OCI-LY1 (cell line): Measurements from ENCODE around the gene RPLP2.

Source experiments
- CTCF ChIP-seq: fragments of 200-600 bp; sonication (generic), shearing (Covaris generic); IDR thresholded peaks from 2 replicates; pipeline ENCODE4 v1.5.1; 2017; ENCODE audit warnings: mild to moderate bottlenecking, antibody characterized with exemption, low read length, moderate library complexity, mixed read lengths
- EZH2 ChIP-seq: fragments of 200-600 bp; sonication (generic), shearing (Covaris generic); IDR thresholded peaks from 2 replicates; pipeline ENCODE4 v1.8.0; 2017; ENCODE audit warnings: borderline replicate concordance, mixed run types, mild to moderate bottlenecking, antibody characterized with exemption, low read length, moderate library complexity, mixed read lengths

GRCh38 chr11:828506-829175 lies 18.9 kb downstream of the RPLP2 start:
- no peak for TF ChIP-seq EZH2
- no peak for TF ChIP-seq CTCF
